GM18520 (cell line): Measurements from ENCODE around the gene GIPR.

ENCODE experiments used
- ATAC-seq: cut with Tn5 transposase; IDR thresholded peaks from one replicate; pipeline ENCODE4 v1.9.1; 2021; ENCODE audit not compliant: unreplicated experiment

Gene GIPR

DNA sequence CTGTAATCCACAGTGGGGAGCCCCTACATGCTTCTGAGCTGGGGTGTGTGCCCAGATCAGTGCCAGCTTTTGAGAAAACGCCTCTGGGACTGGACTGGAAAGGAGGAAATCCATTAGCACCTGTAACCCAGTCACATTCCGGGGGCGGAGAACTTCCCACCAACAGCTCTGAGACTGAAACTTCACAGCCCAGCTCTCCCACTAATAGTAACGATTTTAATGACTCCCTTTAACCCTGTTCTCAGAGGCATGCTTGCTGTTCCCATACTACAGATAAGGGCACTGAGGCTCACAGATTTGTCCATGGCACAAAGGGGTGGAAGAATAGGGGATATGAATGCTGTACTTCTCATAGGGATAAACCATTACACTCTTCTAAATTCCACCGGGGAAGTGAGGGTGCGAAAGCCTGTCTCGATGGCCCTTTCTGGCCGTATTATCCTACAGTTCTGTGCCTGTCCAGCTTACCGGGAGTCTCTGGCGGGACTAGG, 61.8 kb downstream of the GIPR start:
- no peak for ATAC-seq

DNA sequence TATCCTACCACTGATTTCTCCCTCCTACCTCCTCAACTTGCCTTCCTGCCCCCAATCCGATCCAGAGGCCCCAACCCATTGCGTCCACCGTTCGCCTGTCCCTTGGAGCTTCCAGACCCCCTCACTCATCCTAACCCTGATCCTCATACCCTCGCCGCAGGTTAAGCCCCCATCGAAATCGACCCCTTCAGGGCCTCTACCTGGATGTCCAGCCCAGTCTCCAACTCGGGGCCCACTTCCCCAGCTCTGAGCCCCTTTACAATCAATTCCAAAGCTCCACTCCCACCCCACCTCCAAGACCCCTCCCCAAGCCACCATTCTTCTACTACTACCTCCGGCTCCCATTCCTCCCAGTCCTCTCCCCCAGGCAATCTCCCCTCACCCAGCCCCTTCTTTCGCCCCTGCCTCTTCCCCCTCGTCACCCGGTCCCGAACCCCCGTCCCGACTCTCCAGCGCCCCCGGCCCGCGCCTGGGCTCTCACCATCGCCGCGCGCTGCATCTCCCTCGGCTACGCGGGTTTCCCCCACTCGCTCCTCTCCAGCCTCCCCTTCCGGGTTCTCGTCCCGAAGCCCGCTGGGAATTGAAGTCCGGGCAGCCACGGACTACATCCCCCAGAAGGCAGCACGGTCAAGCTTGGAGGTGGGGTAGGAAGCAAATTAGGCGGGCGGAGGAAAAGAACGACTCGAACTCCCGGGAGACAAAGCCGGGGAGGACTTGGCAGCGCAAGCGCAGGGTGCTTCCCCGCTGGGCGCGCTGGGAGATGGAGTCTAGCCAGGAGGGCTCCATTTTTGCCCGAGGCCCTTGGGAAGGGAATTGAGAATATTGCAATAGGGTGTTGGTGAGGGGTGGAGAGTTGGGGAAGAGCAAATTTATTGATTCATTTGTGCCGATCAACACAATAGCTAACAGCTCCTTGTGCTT, 62.6 kb downstream of the GIPR start, which contains the start of gene FBXO46:
Gene FBXO46 (minus strand): TSS at position 529 of the 921 bp plus-strand sequence. CDS start 17,401 bp downstream, outside the sequence.
- ATAC-seq: peak; percentile 90
